HL-60/S4 (cell line): ENCODE measurements around the gene CCDC182.

Source experiments
- in situ Hi-C: fragments of 300-500 bp; cut with MboI; formaldehyde crosslinking; loops from 2 replicates; pipeline ENCODE4 v1.14.3; 2022; ENCODE audit warnings: low sequenced_read_pairs

The CCDC182 gene

GRCh38 chr17:57745242-57745641 is at the start of gene CCDC182:
Gene CCDC182 (minus strand): TSS chr17:57745299. CDS start chr17:57745272, 27 bp downstream.
- in situ Hi-C loops: loop anchor here (10.0 kb wide), 1 partner anchor 600 kb away; no protein-coding TSS in a partner anchor

DNA sequence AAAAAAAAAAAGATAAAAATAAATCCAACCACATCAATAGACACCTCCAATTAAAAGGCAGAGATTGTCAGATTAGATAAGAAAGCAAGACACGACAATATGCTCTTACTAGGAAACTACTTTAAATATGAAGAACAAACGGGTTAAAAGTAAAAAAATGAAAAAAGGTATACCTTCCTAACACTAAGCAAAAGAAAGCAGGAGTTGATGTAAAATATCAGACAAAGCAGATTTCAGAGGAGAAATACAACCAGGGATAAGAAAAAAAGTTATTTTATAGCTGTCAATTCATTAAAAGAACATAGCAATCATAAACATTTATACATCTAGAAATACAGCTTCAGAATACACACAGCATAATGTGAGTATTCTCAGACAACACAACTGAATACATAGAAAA is 49.7 kb upstream of the CCDC182 start:
- in situ Hi-C loops: no loop called here

DNA sequence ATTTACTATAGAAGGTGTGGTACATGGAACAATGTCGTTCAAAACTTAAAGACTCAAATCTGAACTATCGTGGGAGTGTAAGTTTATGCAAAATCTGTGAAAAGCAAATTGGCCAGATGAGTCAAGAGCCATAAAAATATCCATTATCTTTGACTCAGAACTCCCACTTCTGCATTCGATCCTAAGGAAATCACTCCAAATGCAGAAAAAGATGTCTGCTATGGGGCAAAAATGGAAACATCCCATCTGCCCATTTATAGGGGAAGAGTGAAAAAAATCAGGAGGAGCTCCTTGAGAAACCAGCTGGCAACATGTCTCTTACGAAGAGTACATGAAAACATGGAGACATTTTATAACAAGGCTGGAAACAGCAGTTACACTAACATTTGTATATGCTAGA is 43.6 kb upstream of the CCDC182 start:
- in situ Hi-C loops: no loop called here

- in situ Hi-C loops: no loop called here
Observed at GRCh38 chr17:57785022-57785421, 39.9 kb upstream of the CCDC182 start.

GRCh38 chr17:57784226-57784895 is 39.3 kb upstream of the CCDC182 start:
- in situ Hi-C loops: no loop called here

GRCh38 chr17:57783338-57783742 is 38.2 kb upstream of the CCDC182 start:
- in situ Hi-C loops: no loop called here

DNA sequence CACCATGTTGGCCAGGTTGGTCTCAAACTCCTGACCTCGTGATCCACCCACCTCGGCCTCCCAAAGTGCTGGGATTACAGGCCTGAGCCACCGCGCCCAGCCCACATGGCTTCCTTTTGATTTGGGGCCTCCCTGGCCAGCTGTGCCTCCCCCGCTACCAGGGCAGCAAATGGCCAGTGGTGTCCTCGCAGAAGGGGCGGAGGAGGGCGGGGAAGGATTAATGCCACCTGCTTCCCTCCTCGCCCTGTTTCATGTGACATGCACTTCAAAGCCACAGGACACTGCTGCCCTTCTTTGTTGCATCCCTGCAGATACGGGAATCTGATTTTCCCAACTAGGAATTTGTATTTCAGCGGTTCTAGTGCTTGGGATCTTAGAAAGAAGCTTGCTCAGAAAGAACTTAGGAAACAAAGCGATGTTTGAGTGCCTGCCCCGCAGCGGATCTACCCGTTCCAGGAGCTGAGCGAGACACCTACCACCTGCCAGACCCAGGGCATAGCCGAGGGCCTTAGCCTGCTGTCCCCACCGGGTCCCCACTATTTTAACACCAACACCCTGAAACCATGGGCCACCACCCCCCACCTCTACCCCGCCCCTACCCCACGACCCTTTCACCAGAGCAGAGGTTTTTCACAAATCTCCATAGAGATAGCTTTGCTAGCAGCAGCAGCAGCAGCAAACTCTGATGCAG is 37.7 kb upstream of the CCDC182 start:
- in situ Hi-C loops: no loop called here

GRCh38 chr17:57782062-57782490 is 37.0 kb upstream of the CCDC182 start:
- in situ Hi-C loops: no loop called here

- in situ Hi-C loops: no loop called here
Observed at GRCh38 chr17:57781386-57782061, 36.4 kb upstream of the CCDC182 start.

GRCh38 chr17:57779706-57780105 is 34.6 kb upstream of the CCDC182 start:
- in situ Hi-C loops: no loop called here

- in situ Hi-C loops: no loop called here
Observed at GRCh38 chr17:57778306-57778705, 33.2 kb upstream of the CCDC182 start.

- in situ Hi-C loops: no loop called here
Observed at GRCh38 chr17:57776366-57776765, 31.3 kb upstream of the CCDC182 start.

- in situ Hi-C loops: no loop called here
Observed at GRCh38 chr17:57774872-57775271, 29.8 kb upstream of the CCDC182 start.

- in situ Hi-C loops: no loop called here
Observed at GRCh38 chr17:57773557-57773956, 28.5 kb upstream of the CCDC182 start.

GRCh38 chr17:57772774-57773173 is 27.7 kb upstream of the CCDC182 start:
- in situ Hi-C loops: no loop called here

GRCh38 chr17:57767561-57767960 is 22.5 kb upstream of the CCDC182 start:
- in situ Hi-C loops: no loop called here

GRCh38 chr17:57766318-57766943 is 21.3 kb upstream of the CCDC182 start:
- in situ Hi-C loops: no loop called here

DNA sequence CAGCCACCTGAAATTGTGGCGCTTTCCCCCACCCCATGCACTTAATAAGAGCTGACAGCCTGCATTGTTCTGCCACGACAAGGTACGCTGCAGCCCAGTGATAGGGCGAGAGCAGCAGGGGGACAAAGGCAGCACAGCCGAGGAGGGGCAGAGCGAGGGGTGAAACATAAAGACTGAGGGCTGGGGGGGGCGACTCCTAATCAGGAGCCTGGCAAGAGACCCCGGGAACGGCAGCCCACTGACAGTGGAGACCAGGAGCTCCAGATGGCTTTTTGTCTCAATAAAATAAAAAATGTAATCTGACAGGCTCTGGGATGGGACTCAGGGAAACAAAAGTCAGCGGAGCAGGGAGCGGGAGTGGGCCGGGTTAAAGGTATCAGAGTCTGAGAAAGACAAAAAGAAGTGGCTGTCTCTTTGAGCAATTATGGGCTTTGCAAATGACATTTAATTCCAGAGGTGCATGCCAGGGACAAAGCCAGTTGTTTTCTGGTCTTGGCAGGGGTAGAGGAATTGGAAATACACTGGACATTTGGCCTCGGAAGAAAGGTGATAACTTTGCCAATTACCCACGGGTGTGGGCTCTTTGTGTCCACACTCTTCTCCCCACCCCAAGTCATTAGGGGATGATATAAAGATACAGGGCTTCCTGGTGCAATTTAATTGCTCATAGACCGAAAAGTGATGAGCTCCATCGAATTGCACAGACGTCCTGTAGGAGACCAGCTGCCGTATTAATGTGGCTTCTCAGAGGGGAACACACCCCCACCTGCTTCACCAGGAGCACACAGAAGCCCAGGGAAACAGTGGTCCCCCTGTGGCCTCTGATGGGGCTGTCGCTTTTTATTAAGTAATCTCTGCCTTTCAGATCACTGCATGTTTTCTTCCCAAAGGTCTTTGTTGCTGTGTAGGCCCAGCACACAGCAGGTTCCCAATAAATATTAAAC is 17.6 kb upstream of the CCDC182 start:
- in situ Hi-C loops: no loop called here

DNA sequence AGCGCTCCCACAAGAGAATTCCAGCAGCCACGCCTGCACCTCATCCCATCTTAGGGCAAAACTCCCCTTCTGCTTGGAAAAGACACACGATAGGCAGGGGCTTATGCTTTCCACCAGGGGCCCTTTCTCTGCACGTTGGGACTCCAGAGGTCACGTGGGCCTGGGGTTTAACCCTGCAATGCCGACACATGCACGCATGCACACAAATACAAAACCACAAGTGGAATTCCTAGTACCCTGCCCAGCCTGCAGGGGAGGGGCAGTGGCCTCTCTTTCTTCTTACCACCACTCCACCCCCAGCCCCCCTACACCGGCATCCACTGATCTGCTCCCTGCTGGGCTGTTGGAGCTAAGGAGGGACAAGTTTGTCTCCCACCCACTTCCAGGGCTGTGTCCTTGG is 16.8 kb upstream of the CCDC182 start:
- in situ Hi-C loops: no loop called here

GRCh38 chr17:57760046-57760445 is 14.9 kb upstream of the CCDC182 start:
- in situ Hi-C loops: no loop called here
